D721Med (cell line): ENCODE results near the gene SYNPR.
A peak's percentile ranks its signal among the peaks of the same experiment; 100 is the strongest.

Experiments
- DNase-seq: peaks from one replicate; pipeline ENCODE4 v3.0.0; 2011; ENCODE audit warnings: low spot score; ENCODE audit not compliant: insufficient read length
- FAIRE-seq: peaks from 2 replicates; lab custom pipeline; 2011; peaks lifted over from hg19 to GRCh38; lab: Jason Lieb, UNC
- CTCF ChIP-seq: IDR thresholded peaks from 2 replicates; pipeline ENCODE4 v1.5.1; 2012; ENCODE audit warnings: mild to moderate bottlenecking, control low read depth; ENCODE audit not compliant: insufficient read depth; ENCODE audit errors: missing control alignments

Gene SYNPR

GRCh38 chr3:63609834-63610233, 331.7 kb downstream of the SYNPR start:
- no peak for FAIRE-seq

GRCh38 chr3:63611382-63611781, 333.3 kb downstream of the SYNPR start:
- FAIRE-seq (no peak), DNase-seq (no peak)
- TF ChIP-seq CTCF: no peak

More at GRCh38 chr3:63609834-63610233, 331.7 kb downstream of the SYNPR start:
- DNase-seq: no peak
- TF ChIP-seq CTCF: no peak

- no peak for TF ChIP-seq CTCF
- DNase-seq (no peak), FAIRE-seq (no peak)
Observed at GRCh38 chr3:63613561-63613960, 335.5 kb downstream of the SYNPR start.

- no peak for TF ChIP-seq CTCF
- peak; percentile 37 for DNase-seq
- peak; percentile 80 for FAIRE-seq
Observed at GRCh38 chr3:63617391-63617790, 339.3 kb downstream of the SYNPR start.

GRCh38 chr3:63624941-63625560, 346.9 kb downstream of the SYNPR start:
- no peak for DNase-seq
- TF ChIP-seq CTCF: no peak
- FAIRE-seq: no peak

GRCh38 chr3:63631670-63632069, 353.6 kb downstream of the SYNPR start:
- no peak for TF ChIP-seq CTCF
- DNase-seq: no peak
- FAIRE-seq: no peak

GRCh38 chr3:63635186-63635585, 357.1 kb downstream of the SYNPR start:
- FAIRE-seq: no peak
- TF ChIP-seq CTCF: no peak
- DNase-seq: no peak
